Subcutaneous adipose tissue (tissue), 4 donors: ENCODE measurements around the gene GPR132. TPM values are rescaled to one million over a fixed set of nuclear protein-coding genes. Genes with fewer than 3 reads are reported as not detected.

Source experiments
- total RNA-seq, 4 donors: library from RNA; depleted of rRNA; stranded (reverse); fragments of >200 nt; gene quantifications; one replicate each; pipeline ENCODE4 v1.1.0, GENCODE V29; 2016
- TF ChIP-seq, protein P1 (sequence below): fragments of 450-650 bp; IDR thresholded peaks from one replicate; pipeline ENCODE4 v1.5.1; 2016; ENCODE audit warnings: low read depth, mild to moderate bottlenecking, control low read depth, antibody characterized with exemption, moderate library complexity

The GPR132 gene
- total RNA-seq, 4 donors from 2014 or later: 1.3 to 5.5 (median 3.3) TPM

GRCh38 chr14:105084741-105085571 is 19.7 kb upstream of the GPR132 start:
- TF ChIP-seq, protein P1, sequence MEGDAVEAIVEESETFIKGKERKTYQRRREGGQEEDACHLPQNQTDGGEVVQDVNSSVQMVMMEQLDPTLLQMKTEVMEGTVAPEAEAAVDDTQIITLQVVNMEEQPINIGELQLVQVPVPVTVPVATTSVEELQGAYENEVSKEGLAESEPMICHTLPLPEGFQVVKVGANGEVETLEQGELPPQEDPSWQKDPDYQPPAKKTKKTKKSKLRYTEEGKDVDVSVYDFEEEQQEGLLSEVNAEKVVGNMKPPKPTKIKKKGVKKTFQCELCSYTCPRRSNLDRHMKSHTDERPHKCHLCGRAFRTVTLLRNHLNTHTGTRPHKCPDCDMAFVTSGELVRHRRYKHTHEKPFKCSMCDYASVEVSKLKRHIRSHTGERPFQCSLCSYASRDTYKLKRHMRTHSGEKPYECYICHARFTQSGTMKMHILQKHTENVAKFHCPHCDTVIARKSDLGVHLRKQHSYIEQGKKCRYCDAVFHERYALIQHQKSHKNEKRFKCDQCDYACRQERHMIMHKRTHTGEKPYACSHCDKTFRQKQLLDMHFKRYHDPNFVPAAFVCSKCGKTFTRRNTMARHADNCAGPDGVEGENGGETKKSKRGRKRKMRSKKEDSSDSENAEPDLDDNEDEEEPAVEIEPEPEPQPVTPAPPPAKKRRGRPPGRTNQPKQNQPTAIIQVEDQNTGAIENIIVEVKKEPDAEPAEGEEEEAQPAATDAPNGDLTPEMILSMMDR: no peak

DNA sequence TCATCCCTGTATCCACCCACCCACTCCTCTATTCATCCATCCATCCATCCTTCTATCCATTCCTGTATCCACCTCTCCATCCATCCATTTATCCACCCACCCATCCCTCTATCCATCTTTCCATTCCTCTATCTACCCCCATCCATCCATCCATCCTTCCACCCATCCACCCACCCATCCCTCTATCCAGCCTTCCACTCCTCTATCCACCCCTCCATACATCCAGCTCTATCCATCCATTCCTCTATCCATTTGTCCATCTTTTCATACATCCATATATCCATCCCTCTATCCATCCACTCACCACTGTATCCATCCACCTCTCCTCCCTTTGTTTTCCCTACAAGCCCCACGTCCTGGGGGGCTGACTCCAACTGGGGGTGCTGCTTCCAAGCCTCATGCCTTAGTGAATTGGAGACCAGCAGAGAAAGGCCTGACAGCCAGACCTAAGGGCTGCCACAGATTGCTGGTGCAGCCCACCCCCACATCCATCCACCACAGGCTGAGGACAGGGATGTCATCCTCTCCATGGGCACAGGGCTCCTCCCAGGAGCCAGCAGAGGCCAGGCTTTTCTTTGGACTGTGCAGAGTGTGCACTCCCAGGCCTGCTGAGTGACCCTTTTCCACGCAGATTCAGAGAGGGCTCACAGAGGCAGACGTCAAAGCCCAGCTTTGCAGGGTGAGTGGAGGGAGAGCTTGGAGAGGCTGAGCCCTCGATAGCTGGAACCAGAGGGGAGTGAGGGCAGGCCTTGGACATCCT is 18.9 kb upstream of the GPR132 start:
- TF ChIP-seq, protein P1: no peak

- TF ChIP-seq, protein P1: no peak
Observed at GRCh38 chr14:105082703-105083102, 17.5 kb upstream of the GPR132 start.

- TF ChIP-seq, protein P1: no peak
Observed at GRCh38 chr14:105080161-105080560, 14.9 kb upstream of the GPR132 start.

- TF ChIP-seq, protein P1: no peak
Observed at GRCh38 chr14:105078294-105078693, 13.1 kb upstream of the GPR132 start.

GRCh38 chr14:105077649-105077995 is 12.4 kb upstream of the GPR132 start:
- TF ChIP-seq, protein P1: no peak
